Lung (tissue), 12 donors: Measurements from ENCODE around the gene HS3ST1. TPM values are rescaled to one million over a fixed set of nuclear protein-coding genes. Genes with fewer than 3 reads are reported as not detected.
A peak's percentile ranks its signal among the peaks of the same experiment; 100 is the strongest.

Experiments
- ATAC-seq: fragments of 200-7000 bp; cut with Tn5 transposase; one replicate; pipeline ENCODE4 v1.9.1; 2020; ENCODE audit warnings: moderate number of reproducible peaks; ENCODE audit not compliant: insufficient read depth, low FRiP score
- DNase-seq, 3 donors: peaks; one replicate each; pipeline ENCODE4 v3.0.0-alpha.2; 2013 to 2017
- H3K27ac ChIP-seq, 2 donors: one replicate each; pipeline ENCODE4 v1.5.1; 2013; ENCODE audit warnings: mild to moderate bottlenecking in 2 of 2, moderate library complexity in 2 of 2, control low read depth in 1 of 2, inconsistent platforms in 1 of 2, low read depth in 1 of 2, low read length in 1 of 2
- H3K27me3 ChIP-seq, 3 donors: one replicate each; pipeline ENCODE4 v1.5.1; 2013; ENCODE audit warnings: low read length in 2 of 3; ENCODE audit not compliant: control insufficient read depth in 3 of 3, insufficient read depth in 3 of 3
- H3K36me3 ChIP-seq, 4 donors: one replicate each; pipeline ENCODE4 v1.5.1; 2013; ENCODE audit warnings: low read length in 4 of 4, mild to moderate bottlenecking in 1 of 4, moderate library complexity in 1 of 4; ENCODE audit not compliant: control insufficient read depth in 4 of 4, insufficient read depth in 4 of 4
- H3K4me1 ChIP-seq, 5 donors: one replicate each; pipeline ENCODE4 v1.5.1; 2013; ENCODE audit warnings: low read length in 5 of 5, mild to moderate bottlenecking in 2 of 5, moderate library complexity in 1 of 5; ENCODE audit not compliant: control insufficient read depth in 5 of 5, insufficient read depth in 5 of 5
- H3K4me3 ChIP-seq: one replicate; pipeline ENCODE4 v1.5.1; 2013; ENCODE audit warnings: mild to moderate bottlenecking, control low read depth, moderate library complexity
- H3K9ac ChIP-seq, 2 donors: one replicate each; pipeline ENCODE4 v1.5.1; 2013; ENCODE audit warnings: low read length in 2 of 2, control low read depth in 1 of 2; ENCODE audit not compliant: insufficient read depth in 1 of 2
- H3K9me3 ChIP-seq, 4 donors: one replicate each; pipeline ENCODE4 v1.5.1; 2013; ENCODE audit warnings: low read length in 3 of 4, mild to moderate bottlenecking in 1 of 4, moderate library complexity in 1 of 4; ENCODE audit not compliant: control insufficient read depth in 4 of 4, insufficient read depth in 3 of 4
- WGBS, 2 donors: extraction: QIAGEN DNeasy Blood & Tissue Kit; methylation state at CpG; one replicate each; pipeline ENCODE4 v1.1.7; 2013; 5-methylcytosine and 5-hydroxymethylcytosine counted together
- polyA plus RNA-seq, 2 donors: library from polyadenylated mRNA; stranded (reverse); fragments of 200-250 nt; gene quantifications; one replicate each; pipeline ENCODE4 v1.2.1, GENCODE V29; 2013
- total RNA-seq, 2 donors: library from RNA; depleted of rRNA in 1 of 2; stranded (reverse); fragments of >200 nt in 1 of 2; gene quantifications; one replicate each; pipeline ENCODE4 v1.2.1, GENCODE V29; 2014 to 2021
- TF ChIP-seq, protein P1 (sequence below): IDR thresholded peaks from 2 replicates; pipeline ENCODE4 v1.5.1; 2012; ENCODE audit warnings: mild to moderate bottlenecking; ENCODE audit errors: control extremely low read depth, extremely low read depth
- donor health status: control.
- donor health status: control.
- donor health status: Bipolar disorder and iron deficiency.
- donor health status: healthy.
- donor health status: DM: yes; HTN: yes; CAD: no.

HS3ST1 gene
- total and polyA plus RNA-seq, 4 donors = 1.7 to 15.4 (median 11.0) TPM

DNA sequence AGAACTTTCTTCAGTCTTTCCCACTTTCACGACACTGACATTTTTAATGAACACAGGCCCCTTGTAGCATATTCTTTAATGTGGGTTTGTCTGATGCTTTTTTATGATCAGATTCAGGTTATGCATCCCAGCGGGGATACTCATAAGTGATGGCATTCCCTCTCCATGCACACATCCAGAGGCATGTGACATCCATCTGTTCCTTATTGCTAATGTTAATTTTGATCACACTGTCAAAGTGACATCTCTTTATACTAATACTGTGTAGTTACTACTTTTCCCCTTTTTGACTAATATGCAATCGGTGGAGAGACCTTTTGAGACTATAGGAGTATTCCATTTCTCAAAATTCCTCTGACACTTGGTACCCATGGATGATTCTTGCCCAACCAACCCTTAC, 43.8 kb upstream of the HS3ST1 start:
- Histone ChIP-seq H3K27ac (no peak overlapping the region), H3K27me3 (no peaks in the 10 kb centered on the region), H3K4me3 (no peak overlapping the region), H3K9ac (no peak overlapping the region), H3K4me1 (no peaks in the 10 kb centered on the region), H3K36me3 (no peaks in the 10 kb centered on the region), H3K9me3 (no peaks in the 10 kb centered on the region)
- WGBS, 2 donors = 91 to 92% methylated on average over 3 of the region's 3 CpGs
- ATAC-seq = no peak
- no peak for DNase-seq
- TF ChIP-seq, protein P1, sequence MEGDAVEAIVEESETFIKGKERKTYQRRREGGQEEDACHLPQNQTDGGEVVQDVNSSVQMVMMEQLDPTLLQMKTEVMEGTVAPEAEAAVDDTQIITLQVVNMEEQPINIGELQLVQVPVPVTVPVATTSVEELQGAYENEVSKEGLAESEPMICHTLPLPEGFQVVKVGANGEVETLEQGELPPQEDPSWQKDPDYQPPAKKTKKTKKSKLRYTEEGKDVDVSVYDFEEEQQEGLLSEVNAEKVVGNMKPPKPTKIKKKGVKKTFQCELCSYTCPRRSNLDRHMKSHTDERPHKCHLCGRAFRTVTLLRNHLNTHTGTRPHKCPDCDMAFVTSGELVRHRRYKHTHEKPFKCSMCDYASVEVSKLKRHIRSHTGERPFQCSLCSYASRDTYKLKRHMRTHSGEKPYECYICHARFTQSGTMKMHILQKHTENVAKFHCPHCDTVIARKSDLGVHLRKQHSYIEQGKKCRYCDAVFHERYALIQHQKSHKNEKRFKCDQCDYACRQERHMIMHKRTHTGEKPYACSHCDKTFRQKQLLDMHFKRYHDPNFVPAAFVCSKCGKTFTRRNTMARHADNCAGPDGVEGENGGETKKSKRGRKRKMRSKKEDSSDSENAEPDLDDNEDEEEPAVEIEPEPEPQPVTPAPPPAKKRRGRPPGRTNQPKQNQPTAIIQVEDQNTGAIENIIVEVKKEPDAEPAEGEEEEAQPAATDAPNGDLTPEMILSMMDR = no peak

DNA sequence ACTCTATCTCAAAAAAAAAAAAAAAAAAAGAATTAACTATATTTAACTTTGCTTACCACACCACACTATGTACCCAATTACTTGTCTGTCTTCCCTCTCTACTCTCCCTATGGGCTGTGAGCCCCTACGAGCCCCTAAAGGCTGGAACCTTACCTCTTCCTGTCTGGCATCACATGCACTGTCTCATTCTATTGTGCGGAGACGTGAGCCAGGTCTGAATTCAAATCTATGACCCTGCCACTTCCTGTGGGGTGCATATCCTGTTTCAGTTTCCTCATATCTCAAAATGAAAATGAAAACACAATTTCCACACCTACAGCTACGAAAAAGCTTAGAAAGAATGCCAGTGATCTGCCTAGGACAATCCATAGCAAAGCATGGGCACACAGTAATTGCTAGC, 42.9 kb upstream of the HS3ST1 start:
- 11 to 31% methylated on average over 4 of the region's 4 CpGs for WGBS, 2 donors
- Histone ChIP-seq H3K9me3 (no peaks in the 10 kb centered on the region), H3K27me3 (no peaks in the 10 kb centered on the region), H3K9ac (no peak overlapping the region), H3K4me1 (no peaks in the 10 kb centered on the region), H3K27ac (peak overlapping the region in 1 of 2 donors; percentile 67), H3K4me3 (no peak overlapping the region), H3K36me3 (no peaks in the 10 kb centered on the region)
- ATAC-seq (peak; percentile 53), DNase-seq (peak in 2 of 3 donors; percentile 27 to 33)
- TF ChIP-seq, protein P1 = no peak

DNA sequence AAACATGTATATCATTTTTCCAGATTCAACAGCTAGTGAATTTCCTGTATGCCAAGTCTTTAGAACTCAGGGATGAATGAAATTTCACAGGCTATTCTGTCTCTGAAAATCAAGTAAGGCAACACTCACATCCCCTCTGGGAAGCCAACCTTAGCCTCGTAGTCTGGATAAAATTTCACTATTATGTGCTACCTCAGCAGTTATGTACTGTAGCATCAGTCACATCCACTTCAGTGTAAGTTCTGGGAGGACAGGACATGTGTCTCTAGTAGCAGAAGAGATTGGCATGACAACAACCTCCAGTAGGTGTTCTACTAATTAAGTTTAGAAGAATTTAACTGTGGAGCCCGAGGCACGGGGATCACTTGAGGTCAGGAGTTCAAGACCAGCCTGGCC, 42.4 kb upstream of the HS3ST1 start:
- H3K9ac ChIP-seq = no peak overlapping the region
- 84 to 94% methylated on average over 3 of the region's 3 CpGs for WGBS, 2 donors

More for the DNA sequence above, 42.4 kb upstream of the HS3ST1 start:
- no peak overlapping the region for H3K4me3 ChIP-seq
- ATAC-seq = no peak
- no peaks in the 10 kb centered on the region for H3K9me3 ChIP-seq
- H3K27me3 ChIP-seq = no peaks in the 10 kb centered on the region
- TF ChIP-seq, protein P1 = no peak
- no peak for DNase-seq
- no peaks in the 10 kb centered on the region for H3K4me1 ChIP-seq
- no peaks in the 10 kb centered on the region for H3K36me3 ChIP-seq
- H3K27ac ChIP-seq = no peak overlapping the region
